Neural cell (in vitro differentiated cells): ENCODE data around the gene ATP8B3. TPM values are rescaled to one million over a fixed set of nuclear protein-coding genes. Genes with fewer than 3 reads are reported as not detected.

ENCODE experiments used
- H2AFZ ChIP-seq: fragments of 200-600, 300-800 bp; sonication (generic), shearing (Covaris generic); 2 replicates; pipeline ENCODE4 v1.6.0; 2014; ENCODE audit warnings: low read depth, mild to moderate bottlenecking, antibody characterized with exemption, low read length, moderate library complexity
- H3F3A ChIP-seq: fragments of 200-600 bp; shearing (Covaris generic); 2 replicates; pipeline ENCODE4 v1.6.1; 2016; ENCODE audit warnings: mild to moderate bottlenecking, moderate library complexity, mixed read lengths, antibody characterized with exemption, low read length; ENCODE audit not compliant: insufficient read depth, poor library complexity, severe bottlenecking
- H3K27ac ChIP-seq: fragments of 200-600, 300-800 bp; sonication (generic), shearing (Covaris generic); 2 replicates; pipeline ENCODE4 v1.5.1; 2014; ENCODE audit warnings: mild to moderate bottlenecking, low read length, moderate library complexity
- H3K27me3 ChIP-seq: fragments of 300-800, 200-600 bp; sonication (generic), shearing (Covaris generic); 2 replicates; pipeline ENCODE4 v1.6.0; 2014; ENCODE audit warnings: mild to moderate bottlenecking, low read depth, low read length, moderate library complexity; ENCODE audit not compliant: insufficient read depth
- H3K36me3 ChIP-seq: fragments of 300-800, 200-600 bp; sonication (generic), shearing (Covaris generic); 2 replicates; pipeline ENCODE4 v1.5.1; 2014; ENCODE audit warnings: mild to moderate bottlenecking, antibody characterized with exemption, low read length, moderate library complexity; ENCODE audit not compliant: insufficient read depth
- H3K4me2 ChIP-seq: fragments of 300-800, 200-600 bp; sonication (generic), shearing (Covaris generic); 2 replicates; pipeline ENCODE4 v1.6.0; 2014; ENCODE audit warnings: mild to moderate bottlenecking, low read length
- H3K4me3 ChIP-seq: fragments of 300-800, 200-600 bp; sonication (generic), shearing (Covaris generic); 2 replicates; pipeline ENCODE4 v1.5.1; 2014; ENCODE audit warnings: mild to moderate bottlenecking, low read length, moderate library complexity
- H3K79me2 ChIP-seq: fragments of 200-600 bp; shearing (Covaris generic); replicated peaks from 2 replicates; pipeline ENCODE4 v1.6.0; 2014; ENCODE audit warnings: mild to moderate bottlenecking, low read length, moderate library complexity; ENCODE audit not compliant: insufficient read depth
- H3K9ac ChIP-seq: fragments of 300-800, 200-600 bp; sonication (generic), shearing (Covaris generic); 2 replicates; pipeline ENCODE4 v1.6.1; 2016; ENCODE audit warnings: mild to moderate bottlenecking, low read length, mixed read lengths
- H3K9me2 ChIP-seq: fragments of 200-600 bp; shearing (Covaris generic); 2 replicates; pipeline ENCODE4 v1.6.1; 2016; ENCODE audit warnings: mild to moderate bottlenecking, low read length, mixed read lengths; ENCODE audit not compliant: insufficient read depth
- H3K9me3 ChIP-seq: fragments of 200-600, 300-800 bp; sonication (generic), shearing (Covaris generic); 2 replicates; pipeline ENCODE4 v1.6.1; 2016; ENCODE audit warnings: mild to moderate bottlenecking, mixed run types, low read length, moderate library complexity, mixed read lengths
- H4K20me1 ChIP-seq: fragments of 200-600 bp; shearing (Covaris generic); 2 replicates; pipeline ENCODE4 v1.6.1; 2016; ENCODE audit warnings: mild to moderate bottlenecking, mixed run types; ENCODE audit not compliant: insufficient read depth
- CTCF ChIP-seq: fragments of 450-650 bp; IDR thresholded peaks from 2 replicates; pipeline ENCODE4 v1.5.1; 2014; ENCODE audit warnings: antibody characterized with exemption, mild to moderate bottlenecking, moderate library complexity; ENCODE audit not compliant: poor library complexity, severe bottlenecking
- EP300 ChIP-seq: fragments of 450-650 bp; conservative IDR thresholded peaks from 2 replicates; pipeline ENCODE4 v1.6.1; 2014; ENCODE audit warnings: antibody characterized with exemption, mild to moderate bottlenecking, moderate library complexity; ENCODE audit not compliant: poor library complexity, severe bottlenecking
- EZH2 ChIP-seq: fragments of 200-600, 300-800 bp; shearing (Covaris generic), sonication (generic); IDR thresholded peaks from 2 replicates; pipeline ENCODE4 v1.6.1; 2014; ENCODE audit warnings: antibody characterized with exemption, low read length, borderline replicate concordance, mild to moderate bottlenecking; ENCODE audit not compliant: insufficient read depth, poor library complexity, severe bottlenecking
- MXI1 ChIP-seq: fragments of 450-650 bp; conservative IDR thresholded peaks from 2 replicates; pipeline ENCODE4 v1.6.1; 2014; ENCODE audit warnings: antibody characterized with exemption, mild to moderate bottlenecking; ENCODE audit not compliant: poor library complexity, severe bottlenecking
- POLR2AphosphoS5 ChIP-seq: IDR thresholded peaks from 2 replicates; pipeline ENCODE4 v1.6.1; 2012
- RAD21 ChIP-seq: fragments of 450-650 bp; conservative IDR thresholded peaks from 2 replicates; pipeline ENCODE4 v1.6.1; 2014; ENCODE audit warnings: antibody characterized with exemption, mild to moderate bottlenecking, moderate library complexity
- REST ChIP-seq: IDR thresholded peaks from 2 replicates; pipeline ENCODE4 v1.6.1; 2012; ENCODE audit warnings: borderline replicate concordance
- SMC3 ChIP-seq: fragments of 450-650 bp; conservative IDR thresholded peaks from 2 replicates; pipeline ENCODE4 v1.6.1; 2014; ENCODE audit warnings: antibody characterized with exemption, mild to moderate bottlenecking, moderate library complexity; ENCODE audit not compliant: poor library complexity
- TAF1 ChIP-seq: IDR thresholded peaks from 2 replicates; pipeline ENCODE4 v1.6.1; 2012; ENCODE audit warnings: low read depth
- polyA plus RNA-seq: library from polyadenylated mRNA; depleted of rRNA; stranded (reverse); fragments of >200 nt; gene quantifications from 2 replicates; pipeline ENCODE4 v1.2.3, GENCODE V29; 2014

ATP8B3 gene
- polyA plus RNA-seq, 1 donor from 2014 or later, result 1.5 TPM

- H3K9me2 ChIP-seq, result no peaks in the 10 kb centered on the region
- H3K4me3 ChIP-seq, result no peak overlapping the region
- no peak overlapping the region for H3K4me2 ChIP-seq
- no peak for TF ChIP-seq RAD21
- TF ChIP-seq TAF1, result no peak
- TF ChIP-seq REST, result no peak
- no peak for TF ChIP-seq POLR2AphosphoS5
- no peak for TF ChIP-seq MXI1
- no peak for TF ChIP-seq EP300
- no peak for TF ChIP-seq SMC3
- no peak for TF ChIP-seq EZH2
- no peak for TF ChIP-seq CTCF
- no peaks in the 10 kb centered on the region for H3F3A ChIP-seq
- no peaks in the 10 kb centered on the region for H4K20me1 ChIP-seq
- H3K27me3 ChIP-seq, result no peaks in the 10 kb centered on the region
- H3K27ac ChIP-seq, result no peak overlapping the region
- no peak overlapping the region for H2AFZ ChIP-seq
- H3K36me3 ChIP-seq, result no peaks in the 10 kb centered on the region
- no peak overlapping the region for H3K9ac ChIP-seq
- no peaks in the 10 kb centered on the region for H3K9me3 ChIP-seq
- peaks cover 32% of the 10 kb centered on the region for H3K79me2 ChIP-seq
These were observed 31.7 kb upstream of the ATP8B3 start for GRCh38 chr19:1843646-1844394.

- H3K4me2 ChIP-seq, result no peak overlapping the region
- no peaks in the 10 kb centered on the region for H4K20me1 ChIP-seq
- H3K4me3 ChIP-seq, result no peak overlapping the region
- TF ChIP-seq POLR2AphosphoS5, result no peak
- TF ChIP-seq SMC3, result no peak
- no peak for TF ChIP-seq RAD21
- no peak for TF ChIP-seq EZH2
- TF ChIP-seq REST, result no peak
- no peak for TF ChIP-seq CTCF
- no peak for TF ChIP-seq TAF1
- no peak for TF ChIP-seq EP300
- no peak for TF ChIP-seq MXI1
- H3F3A ChIP-seq, result no peaks in the 10 kb centered on the region
- H3K36me3 ChIP-seq, result no peaks in the 10 kb centered on the region
- no peaks in the 10 kb centered on the region for H3K9me3 ChIP-seq
- H3K9ac ChIP-seq, result no peak overlapping the region
- no peak overlapping the region for H3K27ac ChIP-seq
- H2AFZ ChIP-seq, result no peak overlapping the region
- peaks cover 31% of the 10 kb centered on the region for H3K79me2 ChIP-seq
- H3K9me2 ChIP-seq, result no peaks in the 10 kb centered on the region
- H3K27me3 ChIP-seq, result no peaks in the 10 kb centered on the region
These were observed 31.0 kb upstream of the ATP8B3 start for GRCh38 chr19:1843116-1843515.
